ENCODE results near the gene FAAP20.
"Not testable (repeated sequence)": the region's sequence is repeated elsewhere in the genome, so short reads cannot be mapped to it uniquely, and the experiment has no call there.

Gene FAAP20

GRCh38 chr1:2148691-2149090 lies 45.9 kb downstream of the FAAP20 start:
- H3K4me3 ChIP-seq (ENCODE audit: low read depth, low read length): no peak overlapping the region
- DNase-seq (ENCODE audit: low read depth): no peak
- in situ Hi-C loops (cut with HindIII; ENCODE audit: low sequenced_read_pairs): no loop called here
- no peak for TF ChIP-seq CTCF (IDR thresholded peaks at IDR 0.05; ENCODE audit: low read depth, low read length, missing control alignments)

- in situ Hi-C loops (cut with HindIII; ENCODE audit: low sequenced_read_pairs); H3K4me3 ChIP-seq (ENCODE audit: low read depth, low read length); DNase-seq (ENCODE audit: low read depth): not testable (repeated sequence)
These were observed 46.7 kb downstream of the FAAP20 start for GRCh38 chr1:2147869-2148268.

GRCh38 chr1:2146836-2147517 lies 47.6 kb downstream of the FAAP20 start:
- no peak overlapping the region for H3K4me3 ChIP-seq (ENCODE audit: low read depth, low read length)
- TF ChIP-seq CTCF (IDR thresholded peaks at IDR 0.05; ENCODE audit: low read depth, low read length, missing control alignments): no peak
- in situ Hi-C loops (cut with HindIII; ENCODE audit: low sequenced_read_pairs): no loop called here
- DNase-seq (ENCODE audit: low read depth): no peak

- no peak for TF ChIP-seq CTCF (IDR thresholded peaks at IDR 0.05; ENCODE audit: low read depth, low read length, missing control alignments)
- no peak for DNase-seq (ENCODE audit: low read depth)
- H3K4me3 ChIP-seq (ENCODE audit: low read depth, low read length): no peak overlapping the region
- in situ Hi-C loops (cut with HindIII; ENCODE audit: low sequenced_read_pairs): no loop called here
These were observed 48.4 kb downstream of the FAAP20 start for GRCh38 chr1:2145946-2146835.

GRCh38 chr1:2144501-2145090 lies 50.0 kb downstream of the FAAP20 start:
- DNase-seq (ENCODE audit: low read depth): no peak
- in situ Hi-C loops (cut with HindIII; ENCODE audit: low sequenced_read_pairs): no loop called here
- H3K4me3 ChIP-seq (ENCODE audit: low read depth, low read length): no peak overlapping the region
- no peak for TF ChIP-seq CTCF (IDR thresholded peaks at IDR 0.05; ENCODE audit: low read depth, low read length, missing control alignments)

- H3K4me3 ChIP-seq (ENCODE audit: low read depth, low read length): no peak overlapping the region
- TF ChIP-seq CTCF (IDR thresholded peaks at IDR 0.05; ENCODE audit: low read depth, low read length, missing control alignments): no peak
- in situ Hi-C loops (cut with HindIII; ENCODE audit: low sequenced_read_pairs): no loop called here
- no peak for DNase-seq (ENCODE audit: low read depth)
These were observed 50.6 kb downstream of the FAAP20 start for GRCh38 chr1:2143814-2144500.

Data from astrocyte of the cerebellum (primary cell).